Globus pallidus (tissue), 1 donor: ENCODE results near the gene RBFOX1.
"Not testable (repeated sequence)": the region's sequence is repeated elsewhere in the genome, so short reads cannot be mapped to it uniquely, and the experiment has no call there.

Source experiments
- DNase-seq: peaks from one replicate; pipeline ENCODE4 v3.0.0-alpha.2; 2015; ENCODE audit warnings: low spot score

RBFOX1 gene

GRCh38 chr16:7482032-7482431 lies 149.4 kb downstream of the RBFOX1 start:
- DNase-seq, result peak; percentile 14

DNA sequence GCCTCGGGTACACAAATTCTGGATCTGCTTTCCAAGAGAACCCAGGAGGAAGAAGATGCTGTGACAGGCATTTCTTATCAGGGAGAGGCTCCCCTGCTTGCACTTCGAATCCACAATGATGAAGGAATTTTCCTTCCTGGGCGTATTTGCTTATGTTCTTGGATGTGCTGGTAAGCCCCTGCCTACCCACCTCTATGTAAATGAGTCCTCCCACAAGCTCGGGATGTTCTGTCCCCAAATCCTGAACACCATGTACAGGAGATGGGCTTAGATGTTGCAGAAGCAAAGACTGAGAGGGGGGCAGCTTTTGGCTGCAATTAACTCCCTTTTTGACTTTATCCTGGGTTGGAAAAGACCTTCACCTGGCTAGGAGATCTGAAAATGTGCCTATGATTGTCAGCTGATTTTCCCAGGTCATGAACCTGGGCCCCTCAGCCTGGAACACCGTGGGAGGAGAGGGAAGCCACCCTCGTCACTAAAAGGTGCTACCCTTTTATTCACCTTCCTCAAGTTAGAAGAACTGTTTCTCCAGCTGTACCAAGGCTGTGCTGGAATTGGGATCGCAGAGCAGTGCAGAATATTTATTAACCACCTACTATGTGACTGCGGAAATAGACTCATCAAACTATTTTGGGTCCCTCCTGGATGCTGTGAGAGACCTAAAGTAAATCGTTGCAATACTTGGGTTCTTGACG lies 150.1 kb downstream of the RBFOX1 start:
- no peak for DNase-seq

DNA sequence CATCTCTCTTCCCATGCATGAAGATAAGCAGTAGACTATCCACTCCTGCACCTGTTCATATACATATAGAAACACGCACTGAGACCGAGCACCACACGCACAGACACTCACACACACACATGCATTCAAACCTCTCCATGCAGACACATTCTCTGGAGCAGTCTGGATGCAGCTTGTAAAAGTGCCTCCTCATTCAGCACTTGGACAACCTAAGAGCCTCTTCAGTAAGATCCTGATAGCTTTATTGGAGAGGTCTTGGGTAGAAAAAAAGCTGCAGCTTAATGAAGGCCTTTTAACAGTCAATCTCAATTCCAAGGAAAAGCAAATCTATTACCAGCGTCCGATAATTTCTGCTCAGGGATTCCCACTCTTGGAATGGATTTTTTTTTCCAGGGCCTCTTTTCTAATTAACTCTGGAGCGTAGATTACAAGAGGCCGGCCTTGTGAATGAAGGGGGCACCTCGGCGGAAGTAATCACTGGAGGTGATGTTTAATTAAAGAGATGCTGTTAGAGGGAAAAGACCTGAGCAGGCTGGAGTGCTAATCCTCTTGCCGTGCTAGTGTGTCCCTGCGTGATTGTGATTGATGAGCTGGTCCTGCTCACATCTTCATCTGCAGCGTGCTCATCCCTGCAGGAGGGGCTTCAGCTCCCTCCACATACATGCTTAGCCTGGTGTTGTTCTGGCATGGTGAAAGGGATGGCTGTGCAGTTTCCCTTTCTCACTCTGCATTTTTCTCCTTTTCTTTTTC lies 155.1 kb downstream of the RBFOX1 start:
- DNase-seq, result no peak

DNA sequence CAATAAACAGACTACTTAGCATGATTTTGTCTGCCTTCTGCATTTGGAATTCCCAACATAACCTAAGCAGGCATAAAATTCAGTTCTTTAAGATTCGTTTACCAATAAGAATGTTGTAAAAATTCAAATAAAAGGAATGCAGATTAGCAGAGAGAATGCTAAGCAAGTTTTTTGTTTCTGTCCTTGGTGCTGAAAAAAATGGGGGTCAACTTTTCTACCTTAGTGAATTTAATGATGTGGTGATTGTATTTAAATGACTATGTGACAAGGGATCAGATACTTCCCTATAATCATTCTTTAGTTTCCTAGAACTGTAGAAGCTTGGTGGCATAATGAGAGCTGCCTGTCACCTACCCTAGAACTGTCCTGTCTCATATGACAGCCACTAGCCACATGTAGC lies 159.5 kb downstream of the RBFOX1 start:
- DNase-seq, result no peak

DNA sequence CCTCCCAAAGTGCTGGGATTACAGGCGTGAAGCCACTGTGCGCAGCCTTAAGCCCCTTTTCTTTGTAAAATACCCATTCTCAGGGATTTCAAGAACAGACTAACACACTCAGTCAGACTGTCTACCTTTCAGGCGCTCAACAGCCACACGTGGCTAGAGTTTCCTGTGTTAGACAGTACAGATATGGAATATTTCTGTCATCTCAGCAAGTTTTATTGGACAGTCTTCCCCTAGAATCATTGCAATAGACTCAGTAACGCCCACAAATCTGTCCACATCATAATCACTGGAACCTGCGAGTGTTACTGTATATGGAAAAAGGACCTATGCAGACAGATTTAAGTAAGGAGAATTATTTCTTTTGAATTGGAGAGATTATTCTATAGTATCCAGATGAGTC lies 160.5 kb downstream of the RBFOX1 start:
- no peak for DNase-seq

DNA sequence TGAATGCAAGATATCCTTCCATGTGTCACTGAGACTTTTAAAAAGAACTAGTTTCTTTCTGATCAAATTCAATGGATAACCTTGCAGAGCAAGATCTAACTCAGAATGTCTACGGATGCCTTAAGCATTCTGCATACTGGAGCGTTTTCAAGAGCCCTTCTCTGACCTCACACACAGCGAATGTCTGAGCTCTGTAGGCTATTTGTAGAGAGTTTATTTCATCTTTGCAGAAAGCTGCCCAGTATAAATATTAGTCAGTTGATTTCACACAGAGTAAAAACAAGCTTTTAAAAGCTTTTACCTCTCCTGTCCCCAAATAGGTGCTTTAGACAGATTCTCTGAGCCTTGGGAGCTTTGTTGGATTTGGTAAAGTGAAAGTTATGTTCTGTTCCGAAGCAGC lies 165.0 kb downstream of the RBFOX1 start:
- DNase-seq, result no peak

DNA sequence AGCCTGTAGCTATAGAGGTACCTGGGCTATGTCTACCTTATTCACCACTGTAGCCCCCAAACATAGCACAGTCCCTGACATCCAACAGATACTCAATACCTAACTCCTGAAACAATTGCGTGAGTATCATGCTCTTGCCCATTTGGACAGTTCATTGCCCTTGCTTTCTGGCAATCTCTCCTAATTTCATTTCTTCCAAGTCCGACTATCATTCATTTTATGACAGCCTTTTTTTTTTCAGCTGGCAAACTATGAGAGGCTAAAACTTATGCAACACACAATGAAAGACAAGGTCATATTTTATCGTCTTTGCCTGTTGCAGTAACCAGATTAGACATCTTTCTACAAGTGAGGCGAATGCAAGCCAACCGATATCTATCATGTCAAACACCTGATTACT lies 169.2 kb downstream of the RBFOX1 start:
- no peak for DNase-seq

GRCh38 chr16:7502591-7503157 lies 170.0 kb downstream of the RBFOX1 start:
- DNase-seq, result not testable (repeated sequence)

DNA sequence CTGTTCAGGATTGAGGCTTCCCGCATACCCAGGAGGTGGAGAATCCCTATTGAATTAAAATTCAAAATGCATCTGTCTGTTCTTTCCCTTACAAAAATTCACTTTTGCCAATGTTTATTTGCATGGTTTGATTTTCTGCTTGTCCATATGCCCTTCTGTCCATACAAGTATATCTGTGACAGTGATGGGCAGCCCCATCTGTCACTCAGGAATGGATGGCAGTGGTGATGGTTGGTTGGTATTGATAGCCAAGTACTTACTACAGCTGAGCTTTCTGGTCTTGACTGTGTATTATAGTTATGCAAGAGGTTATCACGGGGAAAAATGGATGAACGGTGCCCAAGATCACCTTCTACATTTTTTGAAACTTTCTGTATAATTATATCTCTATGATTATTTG lies 171.0 kb downstream of the RBFOX1 start:
- no peak for DNase-seq

- DNase-seq, result no peak
These were observed 172.2 kb downstream of the RBFOX1 start for GRCh38 chr16:7504844-7505243.

DNA sequence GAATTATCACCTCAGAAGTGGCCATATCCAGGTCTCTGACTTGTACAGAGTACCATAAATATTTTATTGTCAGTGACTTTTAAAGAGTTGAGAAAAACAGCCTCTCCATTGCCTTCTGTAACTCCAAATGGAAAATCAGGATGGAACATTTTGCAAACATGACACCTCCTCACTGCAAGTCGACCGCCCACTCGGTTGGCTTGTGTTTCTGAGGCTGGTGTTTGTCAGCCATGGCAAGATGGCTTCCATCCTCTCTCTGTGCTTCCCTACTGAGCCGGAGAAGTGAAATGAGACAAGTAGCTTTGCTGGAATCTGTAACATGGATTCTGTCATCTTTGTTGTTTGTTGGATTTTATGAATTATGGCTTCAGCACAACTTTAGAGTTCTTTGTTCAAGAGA lies 172.8 kb downstream of the RBFOX1 start:
- no peak for DNase-seq

GRCh38 chr16:7506363-7506762 lies 173.7 kb downstream of the RBFOX1 start:
- DNase-seq, result no peak

DNA sequence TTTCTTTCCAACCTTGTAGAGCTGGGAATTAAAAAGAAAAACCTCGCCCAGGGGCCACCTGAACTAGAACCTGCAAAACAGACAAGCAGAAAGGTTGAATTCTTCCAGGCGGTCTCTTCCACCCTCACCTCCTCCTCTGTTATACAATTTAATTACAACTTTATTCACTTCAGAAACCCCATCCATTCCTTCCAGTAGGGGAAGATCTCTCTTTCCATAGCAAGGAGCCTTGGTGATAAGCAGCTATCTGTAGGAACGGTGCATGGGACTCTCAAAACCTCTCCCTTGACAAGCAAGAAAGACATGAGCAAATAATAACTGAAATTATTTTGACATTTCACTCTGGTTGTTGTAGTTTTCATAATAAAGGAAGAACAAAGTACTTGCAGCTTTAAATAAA lies 176.0 kb downstream of the RBFOX1 start:
- DNase-seq, result no peak

DNA sequence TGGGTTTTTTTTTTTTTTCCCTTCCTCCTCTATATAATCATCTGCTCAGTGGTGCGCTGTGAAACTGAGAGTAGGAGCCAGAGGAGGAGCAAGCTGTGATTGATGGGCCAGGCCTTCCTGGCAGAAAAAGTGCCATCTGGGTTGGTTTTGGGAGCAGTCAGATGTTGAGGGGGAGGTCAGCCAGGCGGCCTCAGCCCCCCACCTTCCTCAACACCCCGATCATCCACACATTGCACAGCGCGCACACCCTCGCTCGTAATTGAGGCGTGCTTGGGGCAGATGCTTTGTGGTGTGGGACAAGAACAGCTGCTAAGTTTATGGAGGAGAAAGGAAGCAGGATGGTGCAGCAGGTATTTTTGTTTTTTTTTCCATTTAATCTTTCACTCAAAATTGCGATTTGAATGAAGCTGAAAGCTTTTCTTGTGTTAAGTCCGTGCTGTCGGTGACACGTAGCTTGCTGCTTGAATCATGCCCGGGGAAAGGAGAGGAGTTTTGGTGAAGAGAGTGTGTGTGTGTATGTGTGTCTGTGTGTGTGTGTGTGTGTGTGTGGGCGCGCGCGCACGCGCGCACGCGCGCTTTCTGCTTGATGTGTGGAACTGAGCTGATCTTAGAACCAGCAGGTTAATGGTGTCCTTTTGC lies 177.4 kb downstream of the RBFOX1 start:
- no peak for DNase-seq

DNA sequence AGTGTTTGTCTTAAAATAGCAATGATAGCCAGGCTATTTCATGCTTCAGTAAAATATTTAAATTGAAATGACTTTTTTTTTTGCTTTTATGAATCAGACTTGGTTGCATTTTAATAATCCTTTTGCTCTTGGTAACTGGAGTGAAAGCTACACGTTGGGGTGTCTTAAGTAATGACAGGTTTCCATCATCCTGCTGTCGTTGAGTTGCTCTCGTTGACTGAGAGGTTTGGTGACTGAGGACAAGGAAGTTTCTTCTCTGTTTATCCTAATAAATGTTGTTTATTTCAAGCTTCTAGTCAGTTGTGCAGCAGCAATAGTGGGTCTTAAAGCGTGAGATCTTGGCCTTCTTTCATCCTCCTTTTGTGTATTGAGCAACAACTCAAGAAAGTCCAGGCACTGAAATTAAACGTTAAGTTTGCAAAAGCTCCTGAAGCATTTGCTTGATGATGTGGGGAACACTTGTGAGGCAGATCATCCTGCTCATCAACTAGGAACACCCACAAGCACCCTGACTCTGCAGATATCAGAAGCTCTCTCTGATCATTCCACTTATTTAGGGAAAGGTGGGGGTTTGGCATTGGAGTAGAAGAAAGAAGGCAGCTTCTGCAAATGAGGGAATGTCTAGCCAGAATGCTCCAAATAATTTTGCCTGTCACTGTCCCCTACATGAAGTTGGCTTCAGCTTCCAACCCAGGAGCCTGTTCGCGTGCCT lies 179.1 kb downstream of the RBFOX1 start:
- DNase-seq, result no peak

DNA sequence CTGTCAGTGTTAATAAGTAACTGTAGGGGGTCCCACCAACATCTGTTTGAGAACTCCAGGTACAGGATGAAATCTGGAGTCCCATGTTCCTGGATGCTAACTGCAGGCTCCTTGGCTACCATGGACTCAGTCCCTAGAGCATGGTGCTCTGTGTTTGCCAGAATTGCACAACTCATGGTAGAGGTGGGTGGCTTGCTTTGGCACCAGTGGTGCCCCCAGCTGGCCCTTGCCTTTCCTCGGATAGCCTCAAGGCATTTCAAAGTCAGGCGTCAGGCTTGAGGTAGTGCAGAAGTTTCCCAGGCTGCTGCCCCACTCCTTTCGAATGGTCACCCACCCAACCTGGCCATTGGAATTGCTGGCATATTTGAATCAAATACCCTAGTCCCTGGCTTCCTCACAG lies 179.9 kb downstream of the RBFOX1 start:
- DNase-seq, result no peak

DNA sequence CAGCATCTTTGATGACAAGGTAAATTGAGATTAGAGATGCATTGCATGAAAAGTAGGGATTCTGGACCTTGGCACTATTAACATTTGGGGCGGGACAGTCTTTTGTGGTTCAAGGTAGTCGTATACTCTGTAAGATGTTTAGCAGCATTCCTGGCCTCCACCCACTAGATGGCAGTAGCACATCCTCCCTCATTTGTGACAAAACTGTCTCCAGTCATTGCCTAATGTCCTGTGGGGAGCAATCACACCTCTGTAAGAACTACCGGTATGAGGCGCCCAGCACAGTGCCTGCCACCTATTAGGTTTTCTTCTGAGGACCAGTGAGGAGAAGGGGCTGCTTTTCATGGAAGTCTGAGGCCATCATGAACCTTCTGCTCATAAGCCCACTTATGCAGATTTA lies 180.8 kb downstream of the RBFOX1 start:
- no peak for DNase-seq

DNA sequence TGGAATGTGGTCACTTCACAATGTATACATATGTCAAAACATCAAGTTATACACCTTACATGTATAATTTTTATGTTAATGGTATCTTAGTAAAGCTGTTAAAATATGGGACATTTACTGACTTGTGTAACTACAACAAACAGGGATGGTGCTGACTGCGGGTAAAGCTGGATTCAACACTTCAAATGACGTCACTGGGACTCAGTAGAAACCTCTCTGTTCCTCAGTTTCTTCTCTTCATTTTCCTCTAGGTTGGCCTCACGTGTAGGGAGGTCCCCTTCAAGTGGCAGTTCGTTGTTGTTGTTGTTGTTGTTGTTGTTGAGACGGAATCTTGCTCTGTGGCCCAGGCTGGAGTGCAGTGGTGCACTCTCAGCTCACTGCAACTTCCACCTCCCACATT lies 182.9 kb downstream of the RBFOX1 start:
- DNase-seq, result no peak

DNA sequence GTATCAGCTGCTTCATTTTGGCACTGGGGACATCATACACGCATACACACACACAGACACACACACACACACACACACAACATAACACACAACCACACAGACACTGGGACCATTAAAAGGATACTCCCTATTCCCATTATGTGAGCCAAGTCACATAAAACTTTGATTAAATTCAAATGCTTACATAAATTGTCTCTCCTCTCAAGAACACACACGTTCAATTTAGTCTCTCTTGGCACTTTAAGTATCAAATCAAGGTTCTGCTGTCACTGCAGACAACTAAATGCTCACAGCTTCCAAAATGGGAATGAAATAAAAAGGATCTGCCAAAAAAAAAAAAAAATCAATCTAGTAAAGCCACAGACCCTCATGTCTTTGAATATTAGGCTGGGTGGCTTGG lies 184.9 kb downstream of the RBFOX1 start:
- no peak for DNase-seq

DNA sequence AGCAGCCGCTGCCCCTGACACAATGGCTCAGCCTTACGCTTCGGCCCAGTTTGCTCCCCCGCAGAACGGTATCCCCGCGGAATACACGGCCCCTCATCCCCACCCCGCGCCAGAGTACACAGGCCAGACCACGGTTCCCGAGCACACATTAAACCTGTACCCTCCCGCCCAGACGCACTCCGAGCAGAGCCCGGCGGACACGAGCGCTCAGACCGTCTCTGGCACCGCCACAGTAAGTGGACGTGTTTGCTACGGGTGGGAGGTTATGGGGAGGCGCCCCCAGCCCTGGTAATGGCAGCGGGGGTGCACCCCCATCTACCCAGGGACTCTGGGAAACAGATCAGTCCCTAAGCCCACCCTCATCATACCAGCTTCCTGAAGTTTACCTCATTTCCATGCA lies 185.5 kb downstream of the RBFOX1 start:
- no peak for DNase-seq

DNA sequence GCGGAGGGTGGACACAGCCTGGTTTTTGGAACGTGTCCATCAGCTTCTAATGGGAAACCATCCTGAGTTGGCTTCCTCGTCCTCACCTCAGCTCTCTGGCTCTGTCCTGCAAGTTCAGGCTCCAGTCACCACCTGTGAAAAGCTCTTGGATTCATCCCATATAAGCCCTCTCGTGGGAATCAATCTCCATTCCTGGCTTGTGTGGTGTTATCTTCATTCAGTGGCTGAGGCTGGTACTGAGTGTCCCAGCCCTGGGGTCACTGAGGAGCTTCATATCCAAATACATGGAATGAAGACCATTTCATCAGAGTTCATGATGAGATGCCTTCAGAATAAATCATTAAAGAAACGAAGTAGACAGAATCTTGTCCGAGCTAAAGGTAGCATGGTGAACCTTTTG lies 189.2 kb downstream of the RBFOX1 start:
- DNase-seq, result no peak

GRCh38 chr16:7524419-7524818 lies 191.8 kb downstream of the RBFOX1 start:
- DNase-seq, result no peak
